Peyer's patch (tissue), 4 donors: ENCODE data around the gene ERLEC1. TPM values are rescaled to one million over a fixed set of nuclear protein-coding genes. Genes with fewer than 3 reads are reported as not detected.
"Not testable (repeated sequence)": the region's sequence is repeated elsewhere in the genome, so short reads cannot be mapped to it uniquely, and the experiment has no call there.

Source experiments
- DNase-seq, 3 donors: peaks; one replicate each; pipeline ENCODE4 v3.0.0-alpha.2; 2017 to 2019
- H3K27ac ChIP-seq, 4 donors: fragments of 200-600 bp; sonication (generic); one replicate each; pipeline ENCODE4 v1.5.1; 2016 to 2019
- H3K27me3 ChIP-seq, 2 donors: fragments of 200-600 bp; sonication (generic); one replicate each; pipeline ENCODE4 v1.5.1; 2019
- H3K36me3 ChIP-seq, 3 donors: fragments of 200-600 bp; sonication (generic); one replicate each; pipeline ENCODE4 v1.5.1; 2016 to 2019
- H3K4me1 ChIP-seq, 4 donors: fragments of 200-600 bp; sonication (generic); one replicate each; pipeline ENCODE4 v1.5.1; 2016 to 2019
- H3K4me3 ChIP-seq, 4 donors: fragments of 200-600 bp; sonication (generic); 1 replicate in 3 of 4; 2 replicates in 1 of 4; pipeline ENCODE4 v1.5.1; 2016 to 2019; ENCODE audit warnings: mild to moderate bottlenecking in 1 of 4
- H3K9me3 ChIP-seq, 4 donors: fragments of 200-600 bp; sonication (generic); one replicate each; pipeline ENCODE4 v1.5.1; 2016 to 2019; ENCODE audit warnings: mild to moderate bottlenecking in 1 of 4
- CTCF ChIP-seq, 6 experiments: fragments of 450-650 bp in 4 of 6; fragments of 200-600 bp in 2 of 6; sonication (generic) in 1 of 6; IDR thresholded peaks; one replicate each; pipeline ENCODE4 v1.5.1; 2017 to 2019; ENCODE audit warnings: antibody characterized with exemption in 6 of 6, mild to moderate bottlenecking in 3 of 6, moderate library complexity in 1 of 6
- POLR2A ChIP-seq, 2 donors: fragments of 450-650 bp; IDR thresholded peaks; one replicate each; pipeline ENCODE4 v1.5.1; 2017; ENCODE audit warnings: antibody characterized with exemption in 2 of 2, mild to moderate bottlenecking in 2 of 2, moderate library complexity in 2 of 2
- total RNA-seq, 4 donors: library from RNA; depleted of rRNA; stranded (reverse); fragments of >200 nt; gene quantifications; one replicate each; pipeline ENCODE4 v1.1.0, GENCODE V29; 2016

The ERLEC1 gene
- total RNA-seq, 4 donors from 2014 or later, result 28.1 to 69.3 (median 55.4) TPM

DNA sequence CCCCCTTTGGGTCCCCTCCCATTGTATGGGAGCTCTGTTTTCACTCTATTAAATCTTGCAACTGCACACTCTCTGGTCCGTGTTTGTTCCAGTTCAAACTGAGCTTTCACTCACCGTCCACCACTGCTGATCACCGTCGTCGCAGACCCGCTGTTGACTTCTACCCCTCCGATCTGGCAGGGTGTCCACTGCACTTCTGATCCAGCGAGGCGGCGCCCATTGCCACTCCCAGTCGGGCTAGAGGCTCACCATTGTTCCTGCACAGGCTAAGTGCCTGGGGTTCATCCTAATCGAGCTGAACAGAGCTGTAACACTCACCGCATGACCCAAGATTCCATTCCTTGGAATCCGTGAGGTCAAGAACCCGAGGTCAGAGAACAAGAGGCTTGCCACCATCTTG lies 30.2 kb upstream of the ERLEC1 start:
- TF ChIP-seq POLR2A (IDR thresholded peaks at IDR 0.05) (no peak), CTCF (IDR thresholded peaks at IDR 0.05) (no peak)
- H3K4me3 ChIP-seq, result no peak overlapping the region
- no peaks in the 10 kb centered on the region for H3K27me3 ChIP-seq
- no peak for DNase-seq
- H3K9me3 ChIP-seq, result no peaks in the 10 kb centered on the region
- no peak overlapping the region for H3K27ac ChIP-seq
- H3K36me3 ChIP-seq, result peaks cover 0 to 7% (median 0%) of the 10 kb centered on the region in 3 donors
- no peaks in the 10 kb centered on the region for H3K4me1 ChIP-seq

DNA sequence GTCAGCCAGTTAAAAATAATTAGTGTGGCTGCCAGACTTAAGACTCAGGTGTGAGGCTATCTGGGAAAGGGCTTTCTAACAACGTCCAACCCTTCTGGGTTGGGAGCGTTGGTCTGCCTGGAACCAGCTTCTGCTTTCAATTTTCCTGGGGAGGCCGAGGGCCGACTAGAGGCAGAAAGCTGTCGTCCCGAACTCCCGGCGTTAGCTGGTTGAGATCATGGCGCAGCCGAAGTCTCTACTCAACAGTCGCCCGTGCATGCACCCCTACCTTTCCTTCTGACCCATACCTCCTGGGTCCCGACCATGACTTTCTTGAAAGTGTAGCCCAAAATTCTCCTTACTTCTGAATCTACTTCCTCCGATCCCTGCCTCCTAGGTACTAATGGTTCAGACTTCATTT lies 29.6 kb upstream of the ERLEC1 start:
- H3K27me3 ChIP-seq, DNase-seq, H3K27ac ChIP-seq, H3K4me3 ChIP-seq, H3K9me3 ChIP-seq, H3K36me3 ChIP-seq, H3K4me1 ChIP-seq: not testable (repeated sequence)

DNA sequence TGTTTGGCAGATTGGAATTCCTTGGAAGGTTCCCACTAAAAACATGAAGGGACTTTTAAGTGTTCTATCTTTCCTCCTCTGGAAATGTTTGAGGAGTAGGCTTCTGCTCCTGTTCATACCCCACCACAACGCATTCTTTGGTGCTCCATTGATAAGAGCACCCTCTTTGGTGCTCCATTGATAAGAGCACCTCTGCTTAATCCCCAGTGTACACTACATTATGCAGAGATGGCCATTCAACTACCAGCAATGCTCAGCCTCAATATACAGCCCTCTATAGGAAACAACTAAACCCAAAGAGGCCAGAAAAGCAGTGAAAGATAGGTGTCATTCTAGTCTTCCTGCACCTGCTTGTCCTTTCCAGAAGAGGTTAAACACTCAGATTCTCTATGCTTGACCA lies 21.1 kb upstream of the ERLEC1 start:
- no peak for DNase-seq
- Histone ChIP-seq H3K4me1 (peaks cover 0 to 4% (median 0%) of the 10 kb centered on the region in 4 donors), H3K4me3 (no peak overlapping the region), H3K27me3 (no peaks in the 10 kb centered on the region), H3K27ac (peak overlapping the region in 1 of 4 donors; percentile 0), H3K9me3 (no peaks in the 10 kb centered on the region), H3K36me3 (peaks cover 0 to 7% (median 0%) of the 10 kb centered on the region in 3 donors)
- TF ChIP-seq POLR2A (IDR thresholded peaks at IDR 0.05) (no peak), CTCF (IDR thresholded peaks at IDR 0.05) (no peak)

DNA sequence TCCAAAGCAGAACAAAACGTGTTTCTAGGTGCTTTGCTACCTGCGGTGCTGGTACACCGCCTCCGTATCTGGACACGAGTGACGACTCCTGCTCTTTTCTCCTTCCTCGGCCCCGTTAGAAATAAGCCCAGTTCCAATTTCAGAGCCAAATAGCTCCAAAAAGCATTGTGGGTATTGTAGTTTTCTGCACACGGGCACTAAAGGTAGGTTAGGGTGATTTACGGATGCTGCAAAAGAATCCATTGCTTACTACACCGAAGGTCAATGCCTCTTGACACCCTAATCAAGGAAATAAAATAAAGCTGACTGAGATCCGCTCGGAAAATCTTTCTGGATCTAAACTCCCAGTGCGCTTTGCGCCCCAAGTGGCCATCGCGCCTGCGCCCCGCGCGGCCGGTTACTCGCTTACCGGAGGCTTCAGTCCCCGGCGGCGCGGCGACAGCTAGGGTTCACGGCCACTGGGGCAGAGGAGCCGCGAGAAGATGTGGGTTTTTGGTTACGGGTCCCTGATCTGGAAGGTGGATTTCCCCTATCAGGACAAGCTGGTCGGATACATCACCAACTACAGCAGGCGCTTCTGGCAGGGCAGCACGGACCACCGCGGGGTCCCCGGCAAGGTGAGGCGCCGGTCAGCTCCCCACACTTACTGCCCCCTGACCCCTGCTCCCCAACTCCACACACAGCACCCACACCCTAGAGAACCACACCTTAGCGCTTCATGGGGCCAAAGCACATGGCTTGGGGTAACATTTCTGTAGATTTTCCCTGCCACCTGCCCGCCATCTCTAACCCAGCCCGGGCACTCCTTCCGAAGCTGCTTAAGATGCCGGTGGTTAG lies 19.2 kb upstream of the ERLEC1 start, which contains the start of gene CHAC2:
Gene CHAC2 (plus strand): TSS at position 400 of the 837 bp plus-strand sequence. CDS start 83 bp downstream, at position 483.
- Histone ChIP-seq H3K9me3 (no peaks in the 10 kb centered on the region), H3K4me3 (peak within 1 kb of the TSS; percentile 67 to 85 (median 78)), H3K27ac (peak within 1 kb of the TSS; percentile 59 to 85 (median 75)), H3K27me3 (no peaks in the 10 kb centered on the region), H3K4me1 (peaks cover 0 to 4% (median 0%) of the 10 kb centered on the region in 4 donors), H3K36me3 (peaks cover 0 to 6% (median 0%) of the 10 kb centered on the region in 3 donors)
- TF ChIP-seq CTCF (IDR thresholded peaks at IDR 0.05) (peak; percentile 18 to 72 (median 57)), POLR2A (IDR thresholded peaks at IDR 0.05) (no peak)
- DNase-seq, result peak; percentile 87 to 95 (median 90)

DNA sequence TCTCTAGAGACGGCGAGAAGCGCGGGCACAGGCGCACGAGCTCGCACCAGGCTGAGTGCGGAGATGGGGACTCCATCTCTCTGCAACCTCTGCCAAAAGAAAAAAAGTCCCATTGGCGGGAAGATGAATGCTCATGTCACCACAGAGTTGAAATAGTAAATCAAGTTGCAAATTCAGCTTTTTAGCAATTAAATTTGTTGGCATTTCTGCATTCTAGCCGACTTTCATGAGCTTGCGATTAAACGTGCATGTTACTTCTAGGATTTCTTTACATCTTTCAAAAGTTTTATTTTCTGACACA lies 18.7 kb upstream of the ERLEC1 start:
- H3K27ac ChIP-seq, result peak overlapping the region; percentile 59 to 85 (median 75)
- TF ChIP-seq CTCF (IDR thresholded peaks at IDR 0.05), result no peak
- TF ChIP-seq POLR2A (IDR thresholded peaks at IDR 0.05), result no peak
- H3K9me3 ChIP-seq, result no peaks in the 10 kb centered on the region
- no peak for DNase-seq
- peaks cover 0 to 4% (median 0%) of the 10 kb centered on the region in 4 donors for H3K4me1 ChIP-seq
- peak overlapping the region; percentile 67 to 85 (median 78) for H3K4me3 ChIP-seq
- H3K27me3 ChIP-seq, result no peaks in the 10 kb centered on the region
- H3K36me3 ChIP-seq, result peaks cover 0 to under 1% (median 0%) of the 10 kb centered on the region in 3 donors

DNA sequence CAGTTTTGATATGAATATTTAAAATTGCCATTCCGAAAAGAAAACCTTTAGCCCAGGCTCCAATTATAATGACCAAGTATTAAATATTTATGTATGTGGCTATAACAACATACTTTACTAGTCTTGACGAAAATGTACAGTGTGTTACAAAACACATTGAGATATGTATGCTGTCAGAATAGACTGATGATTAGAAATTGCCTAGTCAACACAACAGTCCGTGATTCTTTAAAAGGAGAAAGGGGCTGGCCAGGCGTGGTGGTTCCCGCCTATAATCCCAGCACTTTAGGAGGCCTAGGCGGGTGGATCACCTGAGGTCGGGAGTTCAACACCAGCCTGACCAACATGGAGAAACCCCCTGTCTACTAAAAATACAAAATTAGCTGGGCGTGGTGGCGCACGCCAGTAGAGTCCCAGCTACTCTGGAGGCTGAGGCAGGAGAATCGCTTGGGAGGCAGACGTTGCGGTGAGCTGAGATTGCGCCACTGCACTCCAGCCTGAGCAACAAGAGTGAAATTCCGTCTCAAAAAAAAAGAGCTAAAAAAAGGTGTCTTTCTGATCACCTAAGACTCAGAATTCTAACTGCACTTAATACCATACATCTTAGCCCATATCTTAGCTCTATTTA lies 17.4 kb upstream of the ERLEC1 start:
- TF ChIP-seq POLR2A (IDR thresholded peaks at IDR 0.05) (no peak), CTCF (IDR thresholded peaks at IDR 0.05) (no peak)
- H3K27ac ChIP-seq, result no peak overlapping the region
- no peaks in the 10 kb centered on the region for H3K36me3 ChIP-seq
- H3K9me3 ChIP-seq, result no peaks in the 10 kb centered on the region
- DNase-seq, result no peak
- H3K27me3 ChIP-seq, result no peaks in the 10 kb centered on the region
- no peak overlapping the region for H3K4me3 ChIP-seq
- peaks cover 0 to 4% (median 0%) of the 10 kb centered on the region in 4 donors for H3K4me1 ChIP-seq
